GM23338 (cell line): ENCODE results near the gene RTN3. TPM values are rescaled to one million over a fixed set of nuclear protein-coding genes. Genes with fewer than 3 reads are reported as not detected.

Experiments used
- ATAC-seq: fragments of 200-7000 bp; cut with Tn5 transposase; 3 replicates; pipeline ENCODE4 v1.9.1; 2020
- DNase-seq: peaks from one replicate; pipeline ENCODE4 v3.0.0-alpha.2; 2015; ENCODE audit warnings: low spot score
- H2AFZ ChIP-seq: fragments of 200-600 bp; sonication (generic); 2 replicates; pipeline ENCODE4 v1.8.0; 2016; ENCODE audit warnings: antibody characterized with exemption, mild to moderate bottlenecking, moderate library complexity
- H3F3A ChIP-seq: fragments of 200-600 bp; sonication (generic); replicated peaks from 2 replicates; pipeline ENCODE4 v1.8.0; 2017; ENCODE audit warnings: antibody characterized with exemption, mixed run types, low read depth
- H3K27ac ChIP-seq: fragments of 200-600 bp; sonication (generic); 2 replicates; pipeline ENCODE4 v1.6.1; 2016; ENCODE audit warnings: low read depth
- H3K27me3 ChIP-seq: fragments of 200-600 bp; sonication (generic); 2 replicates; pipeline ENCODE4 v1.8.0; 2016; ENCODE audit warnings: mild to moderate bottlenecking, mixed run types, moderate library complexity; ENCODE audit not compliant: insufficient read depth
- H3K36me3 ChIP-seq: fragments of 200-600 bp; sonication (generic); 2 replicates; pipeline ENCODE4 v1.8.0; 2016; ENCODE audit warnings: mild to moderate bottlenecking; ENCODE audit not compliant: insufficient read depth
- H3K4me1 ChIP-seq: fragments of 200-600 bp; sonication (generic); 2 replicates; pipeline ENCODE4 v1.8.0; 2016; ENCODE audit warnings: mild to moderate bottlenecking, moderate library complexity; ENCODE audit not compliant: insufficient read depth
- H3K4me2 ChIP-seq: fragments of 200-600 bp; sonication (generic); 2 replicates; pipeline ENCODE4 v1.7.1; 2017; ENCODE audit warnings: mixed run types
- H3K4me3 ChIP-seq: fragments of 200-600 bp; sonication (generic); 2 replicates; pipeline ENCODE4 v1.6.1; 2016; ENCODE audit warnings: mixed run types
- H3K79me2 ChIP-seq: fragments of 200-600 bp; sonication (generic); replicated peaks from 2 replicates; pipeline ENCODE4 v1.8.0; 2017; ENCODE audit warnings: mild to moderate bottlenecking; ENCODE audit not compliant: insufficient read depth
- H3K9me2 ChIP-seq: fragments of 200-600 bp; sonication (generic); 2 replicates; pipeline ENCODE4 v1.8.0; 2017; ENCODE audit not compliant: insufficient read depth
- H4K20me1 ChIP-seq: fragments of 200-600 bp; sonication (generic); replicated peaks from 2 replicates; pipeline ENCODE4 v1.8.0; 2017; ENCODE audit warnings: mild to moderate bottlenecking; ENCODE audit not compliant: insufficient read depth
- H3K27ac Mint-ChIP-seq: 2 replicates; pipeline ENCODE4 v1.8.0; 2020; ENCODE audit warnings: inconsistent platforms, mild to moderate bottlenecking, moderate library complexity, mixed read lengths
- H3K27me3 Mint-ChIP-seq: 3 replicates; pipeline ENCODE4 v1.8.0; 2022; ENCODE audit warnings: low read depth, mild to moderate bottlenecking, moderate library complexity, mixed read lengths, inconsistent platforms; ENCODE audit not compliant: insufficient read depth, poor library complexity
- H3K36me3 Mint-ChIP-seq: 3 replicates; pipeline ENCODE4 v1.8.0; 2021; ENCODE audit warnings: low read depth, mild to moderate bottlenecking, inconsistent platforms, moderate library complexity, mixed read lengths
- H3K4me1 Mint-ChIP-seq: 3 replicates; pipeline ENCODE4 v1.8.0; 2020; ENCODE audit warnings: mild to moderate bottlenecking, inconsistent platforms, mixed read lengths
- H3K4me3 Mint-ChIP-seq: 3 replicates; pipeline ENCODE4 v1.8.0; 2021; ENCODE audit warnings: moderate library complexity, mild to moderate bottlenecking, inconsistent platforms, mixed read lengths
- H3K9me3 Mint-ChIP-seq: 3 replicates; pipeline ENCODE4 v1.8.0; 2020; ENCODE audit warnings: moderate library complexity, mild to moderate bottlenecking, inconsistent platforms, mixed read lengths
- EZH2phosphoT487 ChIP-seq: fragments of 200-600 bp; sonication (generic); IDR thresholded peaks from one replicate; pipeline ENCODE4 v1.8.1; 2018; ENCODE audit warnings: antibody characterized with exemption; ENCODE audit not compliant: unreplicated experiment
- polyA plus RNA-seq: library from polyadenylated mRNA; unstranded; fragments of >200 nt; fragmentation: Nextera tagmentation; extraction: Ambion mirVana; gene quantifications from 2 replicates; pipeline ENCODE4 v1.2.1, GENCODE V29; 2016
- total RNA-seq: library from RNA; depleted of rRNA; stranded (reverse); fragments of >200 nt; shearing (Covaris generic); gene quantifications from 2 replicates; pipeline ENCODE4 v1.2.3, GENCODE V29; 2014
- TF ChIP-seq, protein P1 (sequence below), 2 experiments: fragments of 200-600 bp in 1 of 2; sonication (generic) in 1 of 2; conservative IDR thresholded peaks; 2 replicates each; pipeline versions ENCODE4 v1.5.1 to v1.6.1; 2016 to 2017; ENCODE audit warnings: antibody characterized with exemption in 2 of 2, low read depth in 2 of 2, mild to moderate bottlenecking in 2 of 2, moderate library complexity in 1 of 2
- TF ChIP-seq, protein P2 (sequence below): fragments of 250-450 bp; sonication (Bioruptor Pico); IDR thresholded peaks from 2 replicates; pipeline ENCODE4 v1.5.0; 2020; ENCODE audit warnings: mild to moderate bottlenecking, moderate library complexity

RTN3 gene
- total and polyA plus RNA-seq, 2 experiments from 2014 or later = 138 to 162 TPM

DNA sequence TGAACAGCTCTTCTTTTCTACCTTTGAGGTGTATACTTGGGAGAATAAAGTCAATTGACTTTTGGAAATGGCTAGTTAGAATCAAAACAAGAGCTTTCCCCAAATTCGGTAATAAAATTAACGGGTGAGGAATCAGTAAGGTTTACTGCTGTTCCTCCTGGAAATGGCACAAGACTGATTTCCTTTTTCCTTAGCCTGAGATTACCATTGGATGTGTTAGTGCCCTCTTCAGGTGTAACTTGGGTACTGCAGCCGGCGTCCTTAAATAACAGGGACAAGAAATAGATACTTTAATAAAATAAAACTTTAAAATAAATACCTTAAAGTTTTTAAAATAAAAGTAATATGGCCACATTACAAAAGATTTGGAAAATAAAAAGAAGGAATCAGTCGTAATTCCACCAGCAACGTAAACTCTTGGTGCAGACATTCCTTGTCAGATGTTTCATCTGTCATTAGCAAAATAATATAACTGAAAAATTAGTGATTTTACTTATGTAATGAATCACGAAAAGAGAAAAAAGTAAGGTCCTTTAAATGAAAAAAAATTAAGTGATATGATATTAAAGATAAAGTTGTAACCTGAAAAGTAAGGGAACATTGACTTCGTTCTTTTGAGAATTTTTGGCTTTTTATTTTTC is 57.5 kb downstream of the RTN3 start:
- no peaks in the 10 kb centered on the region; the same call in 1 of the 2 replicates for H3F3A ChIP-seq
- Mint-ChIP-seq H3K27ac (no peak overlapping the region), H3K36me3 (no peaks in the 10 kb centered on the region; the same call in 2 of the 3 replicates), H3K27me3 (peaks cover 1% of the 10 kb centered on the region), H3K9me3 (no peaks in the 10 kb centered on the region), H3K4me1 (peaks cover 2% of the 10 kb centered on the region; the same call in 2 of the 3 replicates), H3K4me3 (no peak overlapping the region)
- peaks cover 57% of the 10 kb centered on the region for H3K79me2 ChIP-seq
- ATAC-seq = peak; percentile 61
- H3K36me3 ChIP-seq = no peaks in the 10 kb centered on the region
- no peaks in the 10 kb centered on the region for H3K4me1 ChIP-seq
- no peak overlapping the region for H3K4me3 ChIP-seq
- DNase-seq = peak; percentile 87
- H3K27ac ChIP-seq = peak overlapping the region; percentile 18
- no peak overlapping the region for H2AFZ ChIP-seq
- no peaks in the 10 kb centered on the region for H3K27me3 ChIP-seq
- peaks cover 37% of the 10 kb centered on the region for H4K20me1 ChIP-seq
- no peak for TF ChIP-seq EZH2phosphoT487
- TF ChIP-seq, protein P1, sequence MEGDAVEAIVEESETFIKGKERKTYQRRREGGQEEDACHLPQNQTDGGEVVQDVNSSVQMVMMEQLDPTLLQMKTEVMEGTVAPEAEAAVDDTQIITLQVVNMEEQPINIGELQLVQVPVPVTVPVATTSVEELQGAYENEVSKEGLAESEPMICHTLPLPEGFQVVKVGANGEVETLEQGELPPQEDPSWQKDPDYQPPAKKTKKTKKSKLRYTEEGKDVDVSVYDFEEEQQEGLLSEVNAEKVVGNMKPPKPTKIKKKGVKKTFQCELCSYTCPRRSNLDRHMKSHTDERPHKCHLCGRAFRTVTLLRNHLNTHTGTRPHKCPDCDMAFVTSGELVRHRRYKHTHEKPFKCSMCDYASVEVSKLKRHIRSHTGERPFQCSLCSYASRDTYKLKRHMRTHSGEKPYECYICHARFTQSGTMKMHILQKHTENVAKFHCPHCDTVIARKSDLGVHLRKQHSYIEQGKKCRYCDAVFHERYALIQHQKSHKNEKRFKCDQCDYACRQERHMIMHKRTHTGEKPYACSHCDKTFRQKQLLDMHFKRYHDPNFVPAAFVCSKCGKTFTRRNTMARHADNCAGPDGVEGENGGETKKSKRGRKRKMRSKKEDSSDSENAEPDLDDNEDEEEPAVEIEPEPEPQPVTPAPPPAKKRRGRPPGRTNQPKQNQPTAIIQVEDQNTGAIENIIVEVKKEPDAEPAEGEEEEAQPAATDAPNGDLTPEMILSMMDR (conservative IDR thresholded peaks at IDR 0.05; ENCODE audit: low read depth in 2 of 2) = peak; percentile 76 to 95
- H3K4me2 ChIP-seq = no peak overlapping the region
- H3K9me2 ChIP-seq = no peaks in the 10 kb centered on the region

DNA sequence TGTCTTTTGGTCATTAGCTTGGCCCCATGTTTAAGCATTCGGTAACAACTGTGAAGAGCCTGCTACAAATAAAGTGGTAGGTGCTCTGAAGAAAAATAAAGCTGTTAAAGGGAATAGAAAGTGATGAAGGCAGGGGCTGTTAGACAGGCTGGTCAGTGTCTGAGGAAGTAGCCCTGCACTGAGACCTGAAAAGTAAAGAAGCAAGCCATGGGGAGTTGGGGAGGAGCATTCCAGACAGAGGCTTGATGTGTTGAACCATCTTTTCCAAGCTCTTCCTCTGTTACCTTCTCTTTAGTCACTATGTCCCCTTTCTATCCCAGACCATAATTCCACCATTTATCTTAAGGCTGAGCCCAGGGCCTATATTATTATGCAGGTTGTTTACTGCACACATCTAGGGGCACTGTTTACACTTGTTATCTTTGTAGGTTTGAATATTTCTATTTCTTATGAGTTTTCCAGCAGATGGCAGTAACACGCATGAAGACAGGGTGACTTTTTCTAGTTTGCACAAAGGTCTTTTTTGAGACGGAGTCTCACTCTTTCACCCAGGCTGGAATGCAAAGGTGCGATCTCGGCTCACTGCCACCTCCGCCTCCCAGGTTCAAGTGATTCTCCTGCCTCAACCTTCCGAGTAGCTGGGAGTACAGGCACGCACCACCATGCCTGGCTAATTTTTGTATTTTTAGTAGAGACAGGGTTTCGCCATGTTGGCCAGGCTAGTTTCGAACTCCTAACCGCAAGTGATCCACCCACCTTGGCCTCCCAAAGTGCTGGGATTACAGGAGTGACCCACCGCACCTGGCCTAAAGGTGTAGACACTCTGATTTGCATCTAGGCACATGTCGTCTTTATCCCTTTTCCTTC is 64.2 kb downstream of the RTN3 start:
- peaks cover 13% of the 10 kb centered on the region; the same call in 2 of the 3 replicates for H3K4me1 Mint-ChIP-seq
- peak overlapping the region; percentile 51 for H3K27ac ChIP-seq

More for the DNA sequence above, 64.2 kb downstream of the RTN3 start:
- Histone ChIP-seq H3K79me2 (peaks cover 77% of the 10 kb centered on the region), H3K4me3 (no peak overlapping the region), H3K27me3 (no peaks in the 10 kb centered on the region), H3K9me2 (no peaks in the 10 kb centered on the region), H4K20me1 (peaks cover 49% of the 10 kb centered on the region), H3F3A (peaks cover 5% of the 10 kb centered on the region; the same call in 1 of the 2 replicates), H3K36me3 (no peaks in the 10 kb centered on the region), H3K4me1 (peaks cover 11% of the 10 kb centered on the region), H2AFZ (no peak overlapping the region), H3K4me2 (peak overlapping the region; percentile 42)
- Mint-ChIP-seq H3K27me3 (peaks cover 10% of the 10 kb centered on the region), H3K9me3 (no peaks in the 10 kb centered on the region), H3K36me3 (peaks cover 10% of the 10 kb centered on the region; the same call in 2 of the 3 replicates), H3K27ac (no peak overlapping the region; the same call in 1 of the 2 replicates), H3K4me3 (no peak overlapping the region)
- DNase-seq = no peak
- ATAC-seq = peak; percentile 45
- TF ChIP-seq, protein P1 (conservative IDR thresholded peaks at IDR 0.05; ENCODE audit: low read depth in 2 of 2) = peak in 1 of 2 experiments; percentile 25; a peak in 2 of 4 replicates
- TF ChIP-seq, protein P2, sequence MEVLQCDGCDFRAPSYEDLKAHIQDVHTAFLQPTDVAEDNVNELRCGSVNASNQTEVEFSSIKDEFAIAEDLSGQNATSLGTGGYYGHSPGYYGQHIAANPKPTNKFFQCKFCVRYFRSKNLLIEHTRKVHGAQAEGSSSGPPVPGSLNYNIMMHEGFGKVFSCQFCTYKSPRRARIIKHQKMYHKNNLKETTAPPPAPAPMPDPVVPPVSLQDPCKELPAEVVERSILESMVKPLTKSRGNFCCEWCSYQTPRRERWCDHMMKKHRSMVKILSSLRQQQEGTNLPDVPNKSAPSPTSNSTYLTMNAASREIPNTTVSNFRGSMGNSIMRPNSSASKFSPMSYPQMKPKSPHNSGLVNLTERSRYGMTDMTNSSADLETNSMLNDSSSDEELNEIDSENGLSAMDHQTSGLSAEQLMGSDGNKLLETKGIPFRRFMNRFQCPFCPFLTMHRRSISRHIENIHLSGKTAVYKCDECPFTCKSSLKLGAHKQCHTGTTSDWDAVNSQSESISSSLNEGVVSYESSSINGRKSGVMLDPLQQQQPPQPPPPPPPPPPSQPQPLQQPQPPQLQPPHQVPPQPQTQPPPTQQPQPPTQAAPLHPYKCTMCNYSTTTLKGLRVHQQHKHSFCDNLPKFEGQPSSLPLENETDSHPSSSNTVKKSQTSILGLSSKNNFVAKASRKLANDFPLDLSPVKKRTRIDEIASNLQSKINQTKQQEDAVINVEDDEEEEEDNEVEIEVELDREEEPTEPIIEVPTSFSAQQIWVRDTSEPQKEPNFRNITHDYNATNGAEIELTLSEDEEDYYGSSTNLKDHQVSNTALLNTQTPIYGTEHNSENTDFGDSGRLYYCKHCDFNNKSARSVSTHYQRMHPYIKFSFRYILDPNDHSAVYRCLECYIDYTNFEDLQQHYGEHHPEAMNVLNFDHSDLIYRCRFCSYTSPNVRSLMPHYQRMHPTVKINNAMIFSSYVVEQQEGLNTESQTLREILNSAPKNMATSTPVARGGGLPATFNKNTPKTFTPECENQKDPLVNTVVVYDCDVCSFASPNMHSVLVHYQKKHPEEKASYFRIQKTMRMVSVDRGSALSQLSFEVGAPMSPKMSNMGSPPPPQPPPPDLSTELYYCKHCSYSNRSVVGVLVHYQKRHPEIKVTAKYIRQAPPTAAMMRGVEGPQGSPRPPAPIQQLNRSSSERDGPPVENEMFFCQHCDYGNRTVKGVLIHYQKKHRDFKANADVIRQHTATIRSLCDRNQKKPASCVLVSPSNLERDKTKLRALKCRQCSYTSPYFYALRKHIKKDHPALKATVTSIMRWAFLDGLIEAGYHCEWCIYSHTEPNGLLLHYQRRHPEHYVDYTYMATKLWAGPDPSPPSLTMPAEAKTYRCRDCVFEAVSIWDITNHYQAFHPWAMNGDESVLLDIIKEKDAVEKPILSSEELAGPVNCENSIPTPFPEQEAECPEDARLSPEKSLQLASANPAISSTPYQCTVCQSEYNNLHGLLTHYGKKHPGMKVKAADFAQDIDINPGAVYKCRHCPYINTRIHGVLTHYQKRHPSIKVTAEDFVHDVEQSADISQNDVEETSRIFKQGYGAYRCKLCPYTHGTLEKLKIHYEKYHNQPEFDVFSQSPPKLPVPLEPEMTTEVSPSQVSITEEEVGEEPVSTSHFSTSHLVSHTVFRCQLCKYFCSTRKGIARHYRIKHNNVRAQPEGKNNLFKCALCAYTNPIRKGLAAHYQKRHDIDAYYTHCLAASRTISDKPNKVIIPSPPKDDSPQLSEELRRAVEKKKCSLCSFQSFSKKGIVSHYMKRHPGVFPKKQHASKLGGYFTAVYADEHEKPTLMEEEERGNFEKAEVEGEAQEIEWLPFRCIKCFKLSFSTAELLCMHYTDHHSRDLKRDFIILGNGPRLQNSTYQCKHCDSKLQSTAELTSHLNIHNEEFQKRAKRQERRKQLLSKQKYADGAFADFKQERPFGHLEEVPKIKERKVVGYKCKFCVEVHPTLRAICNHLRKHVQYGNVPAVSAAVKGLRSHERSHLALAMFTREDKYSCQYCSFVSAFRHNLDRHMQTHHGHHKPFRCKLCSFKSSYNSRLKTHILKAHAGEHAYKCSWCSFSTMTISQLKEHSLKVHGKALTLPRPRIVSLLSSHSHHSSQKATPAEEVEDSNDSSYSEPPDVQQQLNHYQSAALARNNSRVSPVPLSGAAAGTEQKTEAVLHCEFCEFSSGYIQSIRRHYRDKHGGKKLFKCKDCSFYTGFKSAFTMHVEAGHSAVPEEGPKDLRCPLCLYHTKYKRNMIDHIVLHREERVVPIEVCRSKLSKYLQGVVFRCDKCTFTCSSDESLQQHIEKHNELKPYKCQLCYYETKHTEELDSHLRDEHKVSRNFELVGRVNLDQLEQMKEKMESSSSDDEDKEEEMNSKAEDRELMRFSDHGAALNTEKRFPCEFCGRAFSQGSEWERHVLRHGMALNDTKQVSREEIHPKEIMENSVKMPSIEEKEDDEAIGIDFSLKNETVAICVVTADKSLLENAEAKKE (CRISPR knock-in tag) = no peak
